ENCODE data around the gene DCAF16. TPM values are rescaled to one million over a fixed set of nuclear protein-coding genes. Genes with fewer than 3 reads are reported as not detected.

DCAF16 gene
- total and polyA plus RNA-seq, 10 of the 15 experiments (the other 5 are each of a cell fraction or from before 2014, with no cell fraction given) = 5.8 to 48.6 (median 26.0) TPM

- TF ChIP-seq, protein P1, sequence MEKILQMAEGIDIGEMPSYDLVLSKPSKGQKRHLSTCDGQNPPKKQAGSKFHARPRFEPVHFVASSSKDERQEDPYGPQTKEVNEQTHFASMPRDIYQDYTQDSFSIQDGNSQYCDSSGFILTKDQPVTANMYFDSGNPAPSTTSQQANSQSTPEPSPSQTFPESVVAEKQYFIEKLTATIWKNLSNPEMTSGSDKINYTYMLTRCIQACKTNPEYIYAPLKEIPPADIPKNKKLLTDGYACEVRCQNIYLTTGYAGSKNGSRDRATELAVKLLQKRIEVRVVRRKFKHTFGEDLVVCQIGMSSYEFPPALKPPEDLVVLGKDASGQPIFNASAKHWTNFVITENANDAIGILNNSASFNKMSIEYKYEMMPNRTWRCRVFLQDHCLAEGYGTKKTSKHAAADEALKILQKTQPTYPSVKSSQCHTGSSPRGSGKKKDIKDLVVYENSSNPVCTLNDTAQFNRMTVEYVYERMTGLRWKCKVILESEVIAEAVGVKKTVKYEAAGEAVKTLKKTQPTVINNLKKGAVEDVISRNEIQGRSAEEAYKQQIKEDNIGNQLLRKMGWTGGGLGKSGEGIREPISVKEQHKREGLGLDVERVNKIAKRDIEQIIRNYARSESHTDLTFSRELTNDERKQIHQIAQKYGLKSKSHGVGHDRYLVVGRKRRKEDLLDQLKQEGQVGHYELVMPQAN (conservative IDR thresholded peaks at IDR 0.05) = 0 out of 2 replicates have a peak, but pooled peaks have one; percentile 11
- TF ChIP-seq RUNX3 (IDR thresholded peaks at IDR 0.05; ENCODE audit: low read length) = peak; percentile 13; the same call in 1 of the 2 replicates
- no peak for TF ChIP-seq JUNB (IDR thresholded peaks at IDR 0.05)
- 0 out of 2 replicates have a peak, but pooled peaks have one; percentile 41 for TF ChIP-seq NR2F1 (conservative IDR thresholded peaks at IDR 0.05)
- TF ChIP-seq CBX5 (IDR thresholded peaks at IDR 0.05; ENCODE audit: low read depth) = peak; percentile 38; the same call in 1 of the 2 replicates
Observed at GRCh38 chr4:17811078-17811603, 584 bp upstream of the DCAF16 start (continued).

DNA sequence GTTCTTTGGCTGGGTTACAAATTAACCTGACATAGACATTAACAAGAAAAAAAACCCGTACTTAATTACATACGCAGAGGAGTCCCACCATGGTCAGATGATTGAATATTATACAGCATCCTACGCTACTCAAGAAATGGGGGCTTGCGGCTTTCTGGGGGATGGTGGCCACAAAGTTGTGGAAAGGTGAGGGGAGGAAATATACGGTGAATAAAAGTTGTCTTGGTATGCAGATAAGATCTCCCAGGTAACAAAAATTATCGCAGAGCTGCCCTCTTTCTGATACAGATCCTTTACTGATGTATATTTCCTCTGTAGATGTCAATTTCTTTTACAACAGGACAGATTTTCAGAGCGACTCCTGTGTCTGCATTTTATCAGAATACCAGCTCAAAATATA lies 890 bp downstream of the DCAF16 start:
- FAIRE-seq (no peak), DNase-seq (ENCODE audit: low read depth, low spot score) (no peak), ATAC-seq (no peak)
- peaks cover 93% of the 10 kb centered on the region for H3K79me2 ChIP-seq (ENCODE audit: control insufficient read depth, insufficient read depth, low read length)
- peak overlapping the region; percentile 80 for H3K4me2 ChIP-seq (ENCODE audit: control insufficient read depth, insufficient read depth)
- H3K36me3 ChIP-seq (ENCODE audit: control insufficient read depth in 2 of 2, insufficient read depth in 2 of 2, low read length in 1 of 2) = peaks cover 0 to 2% of the 10 kb centered on the region in 2 experiments; a peak in 2 of 4 replicates
- in situ Hi-C loops (cut with MboI) (loop anchor here (5.0 to 10.0 kb wide), 2 partner anchors 215 to 262 kb away; partner anchors contain the start of gene LCORL), intact Hi-C loops (cut with micrococcal nuclease; ENCODE audit: unreplicated experiment) (loop anchor here (1.0 to 10.0 kb wide), 7 partner anchors 47 to 395 kb away; partner anchors contain the start of genes LAP3, LCORL and MED28)
- H3K27ac ChIP-seq (ENCODE audit: control insufficient read depth, insufficient read depth) = peak overlapping the region; percentile 90
- BruUV-seq (replicated peaks) = no TSS peak
- peak overlapping the region; percentile 90 for H3K4me3 ChIP-seq
- ChIA-PET SMC1A (ENCODE audit: uncharacterized antibody, unreplicated experiment) (interaction anchor here (0.7 to 7.6 kb wide), 5 partner anchors 9 to 262 kb away, joined by 3 to 68 read pairs (median 4); partner anchors contain the start of gene MED28), RAD21 (ENCODE audit: unreplicated experiment) (interaction anchor here (1.0 to 6.8 kb wide), 9 partner anchors 10 to 261 kb away, joined by 3 to 63 read pairs (median 4); partner anchors contain the start of genes LAP3, LCORL and MED28), CTCF (interaction anchor here (0.7 to 7.1 kb wide), 16 partner anchors 9 to 783 kb away, joined by 3 to 93 read pairs (median 4); no protein-coding TSS in a partner anchor), POLR2A (interaction anchor here (0.5 to 2.6 kb wide), 9 partner anchors 11 to 261 kb away, joined by 3 to 12 read pairs (median 5); partner anchors contain the start of genes LAP3 and MED28)
- TF ChIP-seq CBFB (IDR thresholded peaks at IDR 0.05; ENCODE audit: low read depth) (0 out of 2 replicates have a peak, but pooled peaks have one; percentile 29), EZH2 (IDR thresholded peaks at IDR 0.05; ENCODE audit: borderline replicate concordance, control insufficient read depth, low read depth, low read length) (no peak)
- H2AFZ ChIP-seq (ENCODE audit: control insufficient read depth, low read depth, low read length) = no peak overlapping the region
- H3K9ac ChIP-seq (ENCODE audit: control insufficient read depth, insufficient read depth, low read length) = peak overlapping the region; percentile 88
- peaks cover 8% of the 10 kb centered on the region for H3K4me1 ChIP-seq (ENCODE audit: control insufficient read depth, insufficient read depth, low read length)
- H3K9me3 ChIP-seq (replicated peaks; ENCODE audit: control insufficient read depth, insufficient read depth, low read length) = no peaks in the 10 kb centered on the region
- no peaks in the 10 kb centered on the region; a peak in 1 of 4 replicates for H3K27me3 ChIP-seq (replicated peaks in 1 of 2; ENCODE audit: control insufficient read depth in 2 of 2, insufficient read depth in 2 of 2, low read length in 1 of 2)
- WGBS (ENCODE audit: insufficient coverage, insufficient replicate concordance, low lambda C conversion rate, missing lambda C conversion rate) = 1% methylated on average over 7 of the region's 7 CpGs
- peaks cover 4% of the 10 kb centered on the region; the same call in 1 of the 2 replicates for H4K20me1 ChIP-seq (ENCODE audit: control insufficient read depth, insufficient read depth)

All from GM12878 (cell line).